GM12878 (cell line): Measurements from ENCODE around the gene VLDLR.

Experiments used
- CBFB ChIP-seq: IDR thresholded peaks from 2 replicates; pipeline ENCODE4 v1.6.1; 2016; ENCODE audit warnings: antibody characterized with exemption, low read depth
- EGR1 ChIP-seq, 2 experiments: IDR thresholded peaks; 1 replicate in 1 of 2; 2 replicates in 1 of 2; pipeline ENCODE4 v1.6.1; 2011 to 2012; ENCODE audit warnings: low read depth in 2 of 2, low read length in 2 of 2, borderline replicate concordance in 1 of 2, mild to moderate bottlenecking in 1 of 2, moderate library complexity in 1 of 2
- EP300 ChIP-seq, 2 experiments: fragments of 150-350 bp in 1 of 2; IDR thresholded peaks; 2 replicates each; pipeline ENCODE4 v1.6.1; 2011 to 2012; ENCODE audit warnings: low read depth in 2 of 2, low read length in 2 of 2, borderline replicate concordance in 1 of 2, improper control_type of control experiment in 1 of 2, inconsistent platforms in 1 of 2; ENCODE audit not compliant: control insufficient read depth in 1 of 2
- ESRRA ChIP-seq: IDR thresholded peaks from 2 replicates; pipeline ENCODE4 v1.6.1; 2012; ENCODE audit warnings: mild to moderate bottlenecking, low read length, improper control_type of control experiment
- NRF1 ChIP-seq: conservative IDR thresholded peaks from 2 replicates; pipeline ENCODE4 v1.6.1; 2011; ENCODE audit warnings: mild to moderate bottlenecking, low read depth, low read length, improper control_type of control experiment
- SIX5 ChIP-seq: IDR thresholded peaks from 2 replicates; pipeline ENCODE4 v1.6.1; 2011; ENCODE audit warnings: mild to moderate bottlenecking, low read depth, low read length, moderate library complexity; ENCODE audit not compliant: severe bottlenecking
- SMARCA5 ChIP-seq: fragments of 450-650 bp; IDR thresholded peaks from 2 replicates; pipeline ENCODE4 v1.6.1; 2017; ENCODE audit warnings: mild to moderate bottlenecking
- TAF1 ChIP-seq: IDR thresholded peaks from 2 replicates; pipeline ENCODE4 v1.6.1; 2011; ENCODE audit warnings: mild to moderate bottlenecking, low read depth, low read length, borderline replicate concordance
- ZNF274 ChIP-seq: IDR thresholded peaks from one replicate; pipeline ENCODE4 v1.8.0; 2011; ENCODE audit not compliant: insufficient read length, insufficient read depth
- TF ChIP-seq, protein P1 (sequence below), 3 experiments: IDR thresholded peaks in 2 of 3; conservative IDR thresholded peaks in 1 of 3; 2 replicates each; pipeline ENCODE4 v1.5.1; 2011; ENCODE audit warnings: low read depth in 3 of 3, low read length in 3 of 3, mild to moderate bottlenecking in 3 of 3, control low read depth in 2 of 3, moderate library complexity in 2 of 3, inconsistent platforms in 1 of 3, mixed read lengths in 1 of 3; ENCODE audit not compliant: control insufficient read depth in 2 of 3, insufficient read depth in 1 of 3; ENCODE audit errors: extremely low read depth in 1 of 3

GRCh38 chr9:2657427-2657826 is 35.8 kb downstream of the VLDLR start:
- TF ChIP-seq TAF1, result no peak
- no peak for TF ChIP-seq SIX5
- TF ChIP-seq ESRRA, result no peak
- no peak for TF ChIP-seq SMARCA5
- TF ChIP-seq ZNF274, result no peak
- TF ChIP-seq, protein P1, sequence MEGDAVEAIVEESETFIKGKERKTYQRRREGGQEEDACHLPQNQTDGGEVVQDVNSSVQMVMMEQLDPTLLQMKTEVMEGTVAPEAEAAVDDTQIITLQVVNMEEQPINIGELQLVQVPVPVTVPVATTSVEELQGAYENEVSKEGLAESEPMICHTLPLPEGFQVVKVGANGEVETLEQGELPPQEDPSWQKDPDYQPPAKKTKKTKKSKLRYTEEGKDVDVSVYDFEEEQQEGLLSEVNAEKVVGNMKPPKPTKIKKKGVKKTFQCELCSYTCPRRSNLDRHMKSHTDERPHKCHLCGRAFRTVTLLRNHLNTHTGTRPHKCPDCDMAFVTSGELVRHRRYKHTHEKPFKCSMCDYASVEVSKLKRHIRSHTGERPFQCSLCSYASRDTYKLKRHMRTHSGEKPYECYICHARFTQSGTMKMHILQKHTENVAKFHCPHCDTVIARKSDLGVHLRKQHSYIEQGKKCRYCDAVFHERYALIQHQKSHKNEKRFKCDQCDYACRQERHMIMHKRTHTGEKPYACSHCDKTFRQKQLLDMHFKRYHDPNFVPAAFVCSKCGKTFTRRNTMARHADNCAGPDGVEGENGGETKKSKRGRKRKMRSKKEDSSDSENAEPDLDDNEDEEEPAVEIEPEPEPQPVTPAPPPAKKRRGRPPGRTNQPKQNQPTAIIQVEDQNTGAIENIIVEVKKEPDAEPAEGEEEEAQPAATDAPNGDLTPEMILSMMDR (IDR thresholded peaks at IDR 0.05 in 2 of 3, conservative IDR thresholded peaks at IDR 0.05 in 1 of 3; ENCODE audit: control insufficient read depth in 2 of 3, extremely low read depth in 1 of 3, insufficient read depth in 1 of 3, low read depth in 3 of 3, low read length in 3 of 3), result no peak
- no peak for TF ChIP-seq EP300 (IDR thresholded peaks at IDR 0.05; ENCODE audit: borderline replicate concordance in 1 of 2, control insufficient read depth in 1 of 2, low read depth in 2 of 2, low read length in 2 of 2)
- no peak for TF ChIP-seq NRF1
- no peak for TF ChIP-seq CBFB
- no peak for TF ChIP-seq EGR1 (IDR thresholded peaks at IDR 0.05; ENCODE audit: borderline replicate concordance in 1 of 2, low read depth in 2 of 2, low read length in 2 of 2)
